T-helper 1 cell treated with Interleukin-12 subunit alpha and Interleukin-12 subunit beta and Interleukin-4 antibody, amounts not matched to agents 30 μg/mL and 1 μg/mL, for 36 hours (primary cell): ENCODE data around the gene PARN.

Experiments used
- H3K27ac Mint-ChIP-seq: one replicate; pipeline ENCODE4 v1.8.0; 2021; ENCODE audit warnings: mild to moderate bottlenecking, mixed read lengths
- H3K27me3 Mint-ChIP-seq: one replicate; pipeline ENCODE4 v1.8.0; 2021; ENCODE audit warnings: low read depth, mixed read lengths
- H3K36me3 Mint-ChIP-seq: one replicate; pipeline ENCODE4 v1.8.0; 2021; ENCODE audit warnings: low read depth, mixed read lengths
- H3K4me1 Mint-ChIP-seq: one replicate; pipeline ENCODE4 v1.8.0; 2021; ENCODE audit warnings: low read depth, mixed read lengths
- H3K4me3 Mint-ChIP-seq: one replicate; pipeline ENCODE4 v1.8.0; 2021; ENCODE audit warnings: mild to moderate bottlenecking, moderate library complexity, mixed read lengths
- H3K9me3 Mint-ChIP-seq: one replicate; pipeline ENCODE4 v1.8.0; 2021; ENCODE audit warnings: mixed read lengths

The PARN gene

GRCh38 chr16:14496047-14496770 lies 133.9 kb downstream of the PARN start:
- Mint-ChIP-seq H3K27me3 (no peaks in the 10 kb centered on the region), H3K27ac (no peak overlapping the region), H3K36me3 (peaks cover 3% of the 10 kb centered on the region), H3K4me1 (peaks cover 10% of the 10 kb centered on the region), H3K4me3 (no peak overlapping the region), H3K9me3 (no peaks in the 10 kb centered on the region)

GRCh38 chr16:14495213-14496046 lies 134.6 kb downstream of the PARN start:
- H3K36me3 Mint-ChIP-seq: peaks cover 3% of the 10 kb centered on the region
- no peak overlapping the region for H3K4me3 Mint-ChIP-seq
- H3K27ac Mint-ChIP-seq: no peak overlapping the region
- no peaks in the 10 kb centered on the region for H3K27me3 Mint-ChIP-seq
- H3K9me3 Mint-ChIP-seq: no peaks in the 10 kb centered on the region
- H3K4me1 Mint-ChIP-seq: peaks cover 10% of the 10 kb centered on the region

- Mint-ChIP-seq H3K4me3 (no peak overlapping the region), H3K27ac (no peak overlapping the region), H3K9me3 (no peaks in the 10 kb centered on the region), H3K4me1 (peaks cover 10% of the 10 kb centered on the region), H3K36me3 (peaks cover 3% of the 10 kb centered on the region), H3K27me3 (no peaks in the 10 kb centered on the region)
Measured at GRCh38 chr16:14494396-14494966, 135.6 kb downstream of the PARN start.

- peaks cover 10% of the 10 kb centered on the region for H3K4me1 Mint-ChIP-seq
- no peak overlapping the region for H3K27ac Mint-ChIP-seq
- H3K36me3 Mint-ChIP-seq: peaks cover 1% of the 10 kb centered on the region
- H3K4me3 Mint-ChIP-seq: no peak overlapping the region
- no peaks in the 10 kb centered on the region for H3K9me3 Mint-ChIP-seq
- H3K27me3 Mint-ChIP-seq: no peaks in the 10 kb centered on the region
Measured at GRCh38 chr16:14493791-14494190, 136.3 kb downstream of the PARN start.

GRCh38 chr16:14492614-14493013 lies 137.4 kb downstream of the PARN start:
- H3K27ac Mint-ChIP-seq: no peak overlapping the region
- peaks cover 16% of the 10 kb centered on the region for H3K4me1 Mint-ChIP-seq
- no peak overlapping the region for H3K4me3 Mint-ChIP-seq
- no peaks in the 10 kb centered on the region for H3K9me3 Mint-ChIP-seq
- H3K36me3 Mint-ChIP-seq: peaks cover 1% of the 10 kb centered on the region
- no peaks in the 10 kb centered on the region for H3K27me3 Mint-ChIP-seq

GRCh38 chr16:14491861-14492529 lies 138.1 kb downstream of the PARN start:
- H3K27me3 Mint-ChIP-seq: no peaks in the 10 kb centered on the region
- no peaks in the 10 kb centered on the region for H3K9me3 Mint-ChIP-seq
- no peak overlapping the region for H3K4me3 Mint-ChIP-seq
- peaks cover 17% of the 10 kb centered on the region for H3K4me1 Mint-ChIP-seq
- H3K36me3 Mint-ChIP-seq: peaks cover 1% of the 10 kb centered on the region
- no peak overlapping the region for H3K27ac Mint-ChIP-seq

GRCh38 chr16:14490235-14490634 lies 139.8 kb downstream of the PARN start:
- Mint-ChIP-seq H3K9me3 (no peaks in the 10 kb centered on the region), H3K4me3 (no peak overlapping the region), H3K27me3 (no peaks in the 10 kb centered on the region), H3K4me1 (peaks cover 15% of the 10 kb centered on the region), H3K27ac (no peak overlapping the region), H3K36me3 (peaks cover 1% of the 10 kb centered on the region)

GRCh38 chr16:14489460-14489859 lies 140.6 kb downstream of the PARN start:
- no peaks in the 10 kb centered on the region for H3K9me3 Mint-ChIP-seq
- no peak overlapping the region for H3K4me3 Mint-ChIP-seq
- peaks cover 15% of the 10 kb centered on the region for H3K4me1 Mint-ChIP-seq
- no peaks in the 10 kb centered on the region for H3K27me3 Mint-ChIP-seq
- H3K27ac Mint-ChIP-seq: no peak overlapping the region
- H3K36me3 Mint-ChIP-seq: peaks cover 1% of the 10 kb centered on the region

GRCh38 chr16:14487579-14487978 lies 142.5 kb downstream of the PARN start:
- Mint-ChIP-seq H3K27ac (no peak overlapping the region), H3K36me3 (peaks cover 2% of the 10 kb centered on the region), H3K27me3 (no peaks in the 10 kb centered on the region), H3K4me3 (no peak overlapping the region), H3K4me1 (peaks cover 11% of the 10 kb centered on the region), H3K9me3 (no peaks in the 10 kb centered on the region)

- peaks cover 3% of the 10 kb centered on the region for H3K36me3 Mint-ChIP-seq
- H3K4me1 Mint-ChIP-seq: peaks cover 7% of the 10 kb centered on the region
- H3K9me3 Mint-ChIP-seq: no peaks in the 10 kb centered on the region
- H3K27ac Mint-ChIP-seq: no peak overlapping the region
- H3K27me3 Mint-ChIP-seq: no peaks in the 10 kb centered on the region
- no peak overlapping the region for H3K4me3 Mint-ChIP-seq
Measured at GRCh38 chr16:14486520-14487303, 143.3 kb downstream of the PARN start.

GRCh38 chr16:14485811-14486519 lies 144.1 kb downstream of the PARN start:
- Mint-ChIP-seq H3K27ac (no peak overlapping the region), H3K27me3 (no peaks in the 10 kb centered on the region), H3K4me1 (peaks cover 7% of the 10 kb centered on the region), H3K36me3 (peaks cover 6% of the 10 kb centered on the region), H3K4me3 (no peak overlapping the region), H3K9me3 (no peaks in the 10 kb centered on the region)

- no peaks in the 10 kb centered on the region for H3K9me3 Mint-ChIP-seq
- no peak overlapping the region for H3K27ac Mint-ChIP-seq
- H3K4me3 Mint-ChIP-seq: no peak overlapping the region
- H3K4me1 Mint-ChIP-seq: peaks cover 7% of the 10 kb centered on the region
- H3K27me3 Mint-ChIP-seq: no peaks in the 10 kb centered on the region
- peaks cover 10% of the 10 kb centered on the region for H3K36me3 Mint-ChIP-seq
Measured at GRCh38 chr16:14485121-14485551, 144.9 kb downstream of the PARN start.

- peaks cover 7% of the 10 kb centered on the region for H3K4me1 Mint-ChIP-seq
- no peak overlapping the region for H3K27ac Mint-ChIP-seq
- H3K36me3 Mint-ChIP-seq: peaks cover 17% of the 10 kb centered on the region
- H3K9me3 Mint-ChIP-seq: peaks cover 8% of the 10 kb centered on the region
- no peak overlapping the region for H3K4me3 Mint-ChIP-seq
- H3K27me3 Mint-ChIP-seq: no peaks in the 10 kb centered on the region
Measured at GRCh38 chr16:14483819-14484385, 146.2 kb downstream of the PARN start.
